IPS-18c (cell line): ENCODE data around the gene KRTAP5-9.
"Not testable (repeated sequence)": the region's sequence is repeated elsewhere in the genome, so short reads cannot be mapped to it uniquely, and the experiment has no call there.

Experiments
- H3K4me3 ChIP-seq: 2 replicates; pipeline ENCODE4 v1.7.0; 2013; ENCODE audit warnings: low read depth, mild to moderate bottlenecking, low read length, moderate library complexity; ENCODE audit not compliant: insufficient read depth
- H3K9me3 ChIP-seq: one replicate; pipeline ENCODE4 v1.6.1; 2013; ENCODE audit warnings: mild to moderate bottlenecking, low read length, moderate library complexity; ENCODE audit not compliant: control insufficient read depth, insufficient read depth

Gene KRTAP5-9

GRCh38 chr11:71572811-71573210 is 24.6 kb downstream of the KRTAP5-9 start:
- H3K4me3 ChIP-seq = no peak overlapping the region
- peaks cover 2% of the 10 kb centered on the region for H3K9me3 ChIP-seq

GRCh38 chr11:71574418-71574817 is 26.2 kb downstream of the KRTAP5-9 start:
- Histone ChIP-seq H3K9me3 (peaks cover 2% of the 10 kb centered on the region), H3K4me3 (no peak overlapping the region)

GRCh38 chr11:71575723-71576424 is 27.7 kb downstream of the KRTAP5-9 start:
- Histone ChIP-seq H3K9me3 (no peaks in the 10 kb centered on the region), H3K4me3 (no peak overlapping the region)

GRCh38 chr11:71576688-71577465 is 28.7 kb downstream of the KRTAP5-9 start:
- not testable (repeated sequence) for H3K4me3 ChIP-seq, H3K9me3 ChIP-seq

GRCh38 chr11:71577469-71578004 is 29.3 kb downstream of the KRTAP5-9 start:
- Histone ChIP-seq H3K4me3 (no peak overlapping the region), H3K9me3 (peaks cover 2% of the 10 kb centered on the region)

- H3K4me3 ChIP-seq, H3K9me3 ChIP-seq: not testable (repeated sequence)
Measured at GRCh38 chr11:71579513-71579912, 31.3 kb downstream of the KRTAP5-9 start.

- H3K9me3 ChIP-seq = peaks cover 2% of the 10 kb centered on the region
- no peak overlapping the region for H3K4me3 ChIP-seq
Measured at GRCh38 chr11:71580057-71581003, 32.1 kb downstream of the KRTAP5-9 start.

- peaks cover 2% of the 10 kb centered on the region for H3K9me3 ChIP-seq
Measured at GRCh38 chr11:71581826-71582225, 33.6 kb downstream of the KRTAP5-9 start.

GRCh38 chr11:71582309-71582895 is 34.2 kb downstream of the KRTAP5-9 start, which contains the start of gene KRTAP5-11:
Gene KRTAP5-11, minus strand, starts transcription at chr11:71582875. Its CDS starts 38 bp downstream, at chr11:71582837.
- Histone ChIP-seq H3K4me3 (no peak within 1 kb of the TSS), H3K9me3 (peaks cover 2% of the 10 kb centered on the region)

More at GRCh38 chr11:71581826-71582225, 33.6 kb downstream of the KRTAP5-9 start:
- H3K4me3 ChIP-seq = no peak overlapping the region

- not testable (repeated sequence) for H3K4me3 ChIP-seq, H3K9me3 ChIP-seq
Measured at GRCh38 chr11:71582969-71583368, 34.7 kb downstream of the KRTAP5-9 start.

- not testable (repeated sequence) for H3K9me3 ChIP-seq, H3K4me3 ChIP-seq
Measured at GRCh38 chr11:71585673-71586072, 37.5 kb downstream of the KRTAP5-9 start.

- H3K9me3 ChIP-seq, H3K4me3 ChIP-seq: not testable (repeated sequence)
Measured at GRCh38 chr11:71588314-71588713, 40.1 kb downstream of the KRTAP5-9 start.

- not testable (repeated sequence) for H3K4me3 ChIP-seq
Measured at GRCh38 chr11:71588822-71589545, 40.8 kb downstream of the KRTAP5-9 start.

GRCh38 chr11:71589546-71589920 is 41.3 kb downstream of the KRTAP5-9 start:
- not testable (repeated sequence) for H3K9me3 ChIP-seq, H3K4me3 ChIP-seq

More at GRCh38 chr11:71588822-71589545, 40.8 kb downstream of the KRTAP5-9 start:
- not testable (repeated sequence) for H3K9me3 ChIP-seq
